Nucleus accumbens (tissue), 56 donors: Measurements from ENCODE around the gene AQP7.
A peak's percentile ranks its signal among the peaks of the same experiment; 100 is the strongest.
"Not testable (repeated sequence)": the region's sequence is repeated elsewhere in the genome, so short reads cannot be mapped to it uniquely, and the experiment has no call there.

Source experiments
- DNase-seq, 56 donors: peaks; one replicate each; lab custom pipeline; 2025; lab: John Stamatoyannopoulos, UW

The AQP7 gene

DNA sequence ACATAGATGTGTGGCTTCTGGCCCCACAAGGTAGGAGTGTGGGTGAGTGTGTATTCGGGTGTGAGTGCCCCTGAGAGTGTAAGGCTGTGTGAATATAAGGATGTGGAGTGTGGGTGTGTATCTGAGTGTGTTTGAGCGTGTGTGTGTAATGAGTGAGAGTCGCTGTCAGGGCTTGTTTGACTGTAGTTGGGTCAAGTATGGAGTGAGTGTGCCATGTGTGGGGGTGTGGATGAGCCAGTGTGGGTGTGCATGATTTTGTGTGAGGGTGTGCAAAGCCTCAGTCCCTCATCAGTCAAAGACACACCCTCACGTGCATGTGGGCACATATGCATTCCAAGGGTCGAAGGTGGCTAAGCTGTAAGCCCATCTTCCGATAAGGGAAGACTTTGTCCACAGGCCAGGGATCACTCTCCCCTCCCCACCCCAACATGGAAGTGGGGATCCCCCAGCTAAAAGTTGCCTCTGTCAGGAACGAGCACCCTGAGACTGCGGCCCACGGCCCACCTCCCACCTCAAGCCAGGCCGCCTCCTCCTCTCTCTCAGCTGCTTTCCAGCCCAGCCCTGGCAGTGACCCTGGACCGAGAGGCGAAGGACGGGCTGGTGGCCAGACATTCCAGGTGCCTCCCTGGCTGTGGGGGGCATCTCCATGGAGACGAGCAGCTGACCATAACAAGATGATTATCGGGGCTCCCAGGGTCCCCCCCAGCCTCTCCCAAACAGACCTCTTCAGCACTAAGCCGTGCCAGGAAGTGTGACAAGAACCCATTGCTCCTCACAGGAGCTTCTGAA lies 32.1 kb upstream of the AQP7 start:
- peak in 2 of 56 donors; percentile 9 to 10 for DNase-seq

DNA sequence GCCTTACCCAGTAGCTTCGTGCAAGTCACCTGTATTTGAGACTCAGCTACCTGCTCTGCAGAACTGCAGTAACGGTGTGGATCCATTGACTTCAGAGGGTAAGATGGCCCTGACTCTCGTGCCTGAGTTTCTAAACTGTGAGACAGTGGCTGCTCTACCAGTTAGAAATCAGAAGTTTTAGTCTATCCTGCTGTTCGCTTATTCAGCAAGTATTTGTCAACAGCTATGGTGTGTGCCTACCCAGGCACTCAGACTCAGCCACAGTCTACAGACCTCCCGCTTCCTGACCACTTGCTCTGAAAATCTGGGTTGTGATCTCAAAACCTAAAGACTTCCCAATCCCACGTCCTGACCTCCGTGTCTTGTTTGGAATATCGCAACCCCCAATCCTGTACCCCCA lies 31.5 kb upstream of the AQP7 start:
- DNase-seq, result no peak

DNA sequence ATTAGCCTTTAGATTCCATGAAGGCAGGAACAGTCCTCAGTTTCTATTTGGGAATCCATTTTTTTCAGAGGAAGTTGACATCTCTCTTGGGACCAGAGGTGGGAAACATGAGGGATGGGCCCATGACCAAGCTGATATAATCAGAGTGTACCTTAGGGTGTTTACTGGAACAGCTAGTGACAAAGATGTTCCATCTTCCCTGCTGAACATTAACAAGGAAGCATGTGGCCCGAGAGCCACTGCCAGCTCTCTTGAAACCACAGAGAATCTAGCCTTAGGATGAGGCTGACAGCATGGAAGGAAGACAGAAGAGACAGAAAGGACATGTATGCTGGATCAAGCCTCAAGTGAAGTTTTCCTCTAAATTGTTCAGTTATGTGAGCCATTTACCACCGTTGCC lies 29.1 kb upstream of the AQP7 start:
- DNase-seq, result no peak

DNA sequence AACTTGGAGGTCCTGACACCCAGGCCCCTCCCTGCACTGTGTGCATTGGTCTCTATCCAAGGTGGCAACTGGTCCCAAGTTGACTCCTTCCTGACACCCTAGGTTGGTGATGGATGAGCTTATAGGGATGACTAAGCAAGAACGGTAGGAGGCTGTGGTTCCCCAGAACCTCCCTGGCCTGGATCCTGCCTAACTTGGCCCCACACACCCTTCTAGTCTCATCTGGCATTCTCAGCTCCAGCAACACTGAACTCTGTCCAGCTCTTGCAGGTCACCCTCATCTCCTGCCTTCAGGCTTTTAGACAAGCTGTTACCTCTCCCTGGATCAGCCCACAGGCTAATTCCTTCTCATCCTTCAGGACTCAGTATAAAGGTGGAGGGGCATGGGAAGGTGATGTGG lies 28.6 kb upstream of the AQP7 start:
- DNase-seq, result no peak

DNA sequence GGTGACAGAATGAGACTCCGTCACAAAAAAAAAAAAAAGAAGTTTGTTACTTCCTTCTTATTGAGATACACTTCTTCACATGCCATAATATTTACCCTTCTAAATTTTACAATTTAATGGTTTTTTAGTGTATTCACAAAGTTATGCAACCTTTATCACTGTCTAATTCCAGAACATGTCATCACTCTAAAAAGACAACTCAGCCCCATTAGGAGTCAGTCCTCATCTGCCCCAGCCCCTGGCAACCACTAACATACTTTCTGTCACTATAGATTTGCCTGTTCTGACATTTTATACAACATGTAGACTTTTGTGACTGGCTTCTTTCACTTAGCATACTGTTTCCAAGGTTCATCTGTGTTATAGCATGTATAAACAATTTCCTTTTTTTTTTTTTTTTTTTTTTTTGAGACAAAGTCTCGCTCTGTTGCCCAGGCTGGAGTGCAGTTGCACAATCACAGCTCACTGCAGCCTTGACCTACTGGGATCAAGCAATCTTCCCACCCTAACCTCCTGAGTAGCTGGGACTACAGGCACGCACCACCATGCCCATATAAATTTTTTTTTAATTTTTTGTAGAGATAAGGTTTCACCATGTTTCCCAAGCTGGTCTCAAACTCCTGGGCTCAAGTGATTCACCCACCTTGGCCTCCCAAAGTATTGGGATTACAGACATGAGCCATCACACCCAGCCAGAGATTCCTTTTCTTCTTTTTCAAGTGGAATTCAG lies 27.1 kb upstream of the AQP7 start:
- no peak for DNase-seq

DNA sequence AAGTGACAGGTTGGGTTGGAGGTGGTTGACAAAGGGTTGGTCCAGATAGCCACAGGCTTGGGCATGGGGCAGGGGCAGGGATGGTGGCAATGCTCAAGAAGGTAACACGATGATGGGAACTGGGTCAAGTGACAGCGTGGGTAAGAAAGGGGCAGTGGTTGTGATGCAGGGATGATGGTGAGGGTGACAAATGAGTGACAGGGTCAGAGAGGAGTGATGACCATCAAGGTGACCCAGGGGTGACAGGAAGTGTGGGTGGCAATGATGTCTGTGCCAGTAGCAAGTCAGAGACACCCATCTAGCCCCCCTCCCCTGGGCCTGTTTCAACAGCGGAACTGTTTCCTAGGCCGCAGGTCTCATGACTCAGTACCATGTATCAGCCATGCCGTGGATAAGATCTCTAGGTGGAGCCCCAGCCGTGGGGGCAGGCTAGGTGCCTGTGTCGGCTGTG lies 24.5 kb upstream of the AQP7 start:
- DNase-seq, result no peak

DNA sequence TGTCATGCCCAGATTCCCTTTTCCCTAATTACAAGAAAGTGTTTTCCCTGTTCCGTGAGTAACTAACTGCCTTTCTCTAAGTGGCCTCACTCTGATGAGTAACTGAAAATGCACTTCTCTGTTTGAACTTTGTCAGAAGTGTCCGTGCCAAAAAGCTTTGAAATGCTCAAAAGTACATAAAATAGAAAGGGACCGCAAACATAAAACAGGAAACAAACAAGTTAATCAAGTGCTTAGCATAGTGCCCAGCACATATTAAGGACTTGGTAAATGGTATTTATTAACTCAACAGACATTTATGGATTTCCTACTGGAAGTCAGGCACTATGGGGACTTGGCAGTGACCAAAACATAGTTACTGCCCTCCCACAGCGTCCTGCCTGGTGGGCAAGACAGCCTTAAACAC lies 22.8 kb upstream of the AQP7 start:
- no peak for DNase-seq

DNA sequence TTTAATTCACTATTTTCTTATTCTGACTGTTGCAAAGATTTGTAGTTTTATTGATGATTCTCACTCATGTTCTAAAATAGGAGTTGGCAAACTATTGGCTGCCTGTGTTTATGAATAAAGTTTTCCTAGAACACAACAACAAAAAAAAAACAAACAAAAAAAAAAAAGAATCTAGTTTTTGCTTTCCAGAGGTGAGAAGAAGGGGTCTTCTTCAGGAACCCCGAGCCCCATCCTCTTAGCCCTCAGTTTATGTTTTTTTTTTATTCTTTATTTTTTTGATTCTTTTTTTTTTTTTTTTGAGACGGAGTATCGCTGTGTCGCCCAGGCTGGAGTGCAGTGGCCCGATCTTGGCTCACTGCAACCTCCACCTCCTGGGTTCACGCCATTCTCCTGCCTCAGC lies 22.1 kb upstream of the AQP7 start:
- DNase-seq, result not testable (repeated sequence)

DNA sequence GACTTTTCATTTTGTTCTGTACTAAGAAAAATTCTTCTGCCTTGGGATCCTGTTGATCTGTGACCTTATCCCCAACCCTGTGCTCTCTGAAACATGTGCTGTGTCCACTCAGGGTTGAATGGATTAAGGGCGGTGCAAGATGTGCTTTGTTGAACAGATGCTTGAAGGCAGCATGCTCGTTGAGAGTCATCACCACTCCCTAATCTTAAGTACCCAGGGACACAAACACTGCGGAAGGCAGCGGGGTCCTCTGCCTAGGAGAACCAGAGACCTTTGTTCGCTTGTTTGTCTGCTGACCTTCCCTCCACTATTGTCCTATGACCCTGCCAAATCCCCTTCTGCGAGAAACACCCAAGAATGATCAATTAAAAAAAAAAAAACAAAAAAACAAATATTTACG lies 21.7 kb upstream of the AQP7 start:
- not testable (repeated sequence) for DNase-seq

DNA sequence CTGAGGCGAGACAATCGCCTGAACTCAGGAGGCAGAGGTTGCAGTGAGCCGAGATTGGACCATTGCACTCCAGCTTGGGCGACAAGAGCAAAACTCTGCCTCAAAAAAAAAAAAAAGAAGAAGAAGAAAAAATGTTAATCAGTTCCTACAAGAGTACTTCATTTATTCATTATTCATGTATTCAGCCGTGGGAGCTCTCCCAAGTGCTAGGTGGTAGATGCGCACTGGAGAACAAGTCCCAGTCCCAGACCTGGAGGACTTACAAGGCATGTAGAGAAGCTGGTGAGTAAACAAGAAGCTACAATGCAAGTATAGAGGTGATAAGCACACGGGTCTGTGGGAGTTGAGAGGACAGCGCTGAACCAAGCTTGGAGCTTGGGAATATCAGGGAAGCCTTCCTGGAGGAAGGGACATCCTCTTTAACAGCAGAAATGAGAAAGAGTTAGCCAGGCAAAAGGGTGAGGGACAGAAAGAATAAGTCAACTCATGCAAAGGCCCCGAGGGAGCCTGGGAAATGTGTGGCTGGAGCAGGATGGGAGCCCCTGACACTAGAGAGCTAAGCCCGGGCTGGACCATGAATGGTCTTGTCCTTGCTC lies 17.4 kb upstream of the AQP7 start:
- no peak for DNase-seq

DNA sequence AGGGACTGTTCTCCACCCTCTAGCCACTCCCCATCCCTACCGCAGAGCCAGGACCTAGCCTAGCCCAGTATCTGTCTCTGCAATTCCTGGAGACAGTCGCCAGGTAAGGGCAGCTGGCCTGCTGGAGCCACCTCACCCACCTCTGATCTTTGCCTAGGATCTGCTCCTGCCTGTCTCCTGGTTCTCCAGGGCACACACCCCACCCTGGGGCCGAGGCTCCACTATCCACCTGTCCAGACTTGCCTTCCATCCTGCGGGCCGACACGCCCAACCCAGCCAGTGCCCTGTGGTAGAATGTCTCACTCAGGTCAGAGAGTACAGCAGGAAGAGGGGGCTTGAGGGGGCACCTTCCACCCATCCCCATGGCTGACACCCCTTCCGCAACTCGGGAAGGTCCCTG lies 15.7 kb upstream of the AQP7 start:
- DNase-seq, result no peak

DNA sequence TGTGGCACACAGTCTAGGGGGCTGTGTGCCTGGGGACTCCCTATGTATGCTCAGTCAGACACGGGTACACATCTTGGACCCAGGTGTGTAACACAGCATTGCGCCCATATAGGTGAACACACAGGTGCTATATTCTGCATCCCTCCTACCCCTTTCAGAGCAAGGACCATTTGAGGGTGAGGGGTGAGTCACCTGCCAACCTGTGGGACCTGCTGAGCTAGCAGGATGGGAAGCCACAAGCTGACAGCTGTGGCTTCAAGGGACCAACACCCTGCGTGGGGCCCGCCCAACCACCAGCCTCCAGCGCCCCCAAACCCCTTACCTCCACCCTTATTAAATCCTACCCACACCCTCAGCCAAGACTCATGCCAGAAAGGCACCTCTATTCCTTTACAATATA lies 14.6 kb upstream of the AQP7 start:
- DNase-seq, result no peak

DNA sequence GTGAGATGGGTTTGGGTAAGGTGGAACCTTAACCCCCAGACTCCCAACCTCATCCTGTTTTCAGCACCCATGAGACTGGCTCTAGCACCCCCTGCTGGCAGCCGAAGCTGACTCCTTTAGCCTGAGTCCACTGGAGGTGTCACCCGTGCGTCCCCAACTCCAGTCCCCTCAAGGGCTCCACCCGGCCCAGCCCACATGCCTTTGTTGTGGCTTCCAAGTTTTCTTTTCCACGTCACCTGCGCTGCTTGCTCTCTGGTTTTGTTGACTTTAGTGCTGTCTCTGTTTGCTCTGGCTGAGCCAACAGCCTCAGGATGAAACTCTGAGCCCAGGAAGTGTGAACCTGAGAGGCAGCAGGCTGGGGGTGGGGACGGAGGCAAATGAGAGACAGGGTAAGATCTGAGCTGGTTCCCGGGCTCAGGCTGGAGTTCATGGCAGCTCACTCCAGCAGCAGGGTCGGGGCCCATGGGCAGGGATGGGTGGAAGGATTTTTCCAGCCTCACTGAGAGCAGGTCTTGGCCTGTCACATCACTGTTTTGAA lies 13.2 kb upstream of the AQP7 start:
- DNase-seq, result peak in 25 of 56 donors; percentile 2 to 61 (median 9)

DNA sequence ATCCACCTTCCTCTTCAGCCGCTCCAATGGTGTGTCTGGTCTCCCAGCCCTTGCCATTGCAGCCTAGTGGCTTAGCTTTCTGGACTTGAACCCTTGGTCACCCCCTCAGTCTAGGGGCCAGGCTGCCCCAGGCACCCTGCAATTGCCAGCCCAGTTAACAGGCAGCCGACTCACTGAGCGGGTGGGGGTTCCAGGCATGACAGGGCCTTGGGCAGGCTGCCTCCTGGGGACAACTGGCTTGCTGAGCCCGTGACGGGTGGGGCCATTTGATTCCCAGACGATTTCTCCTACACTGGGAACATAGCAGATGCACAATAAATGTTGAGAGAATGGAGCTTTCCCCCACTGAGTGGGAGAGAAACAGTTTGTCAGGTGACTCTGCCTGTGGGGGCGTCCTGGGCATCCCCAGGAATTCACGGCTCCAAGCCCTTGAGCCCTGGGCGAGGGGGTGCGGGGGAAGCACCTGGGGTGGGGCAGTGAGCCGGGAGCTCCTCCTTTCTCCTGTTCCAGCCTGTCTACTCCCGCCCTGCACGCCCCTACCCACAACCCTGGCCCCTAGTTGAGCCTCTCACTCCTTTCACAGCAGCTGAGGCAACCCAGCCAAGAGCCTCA lies 12.6 kb upstream of the AQP7 start:
- DNase-seq, result no peak

DNA sequence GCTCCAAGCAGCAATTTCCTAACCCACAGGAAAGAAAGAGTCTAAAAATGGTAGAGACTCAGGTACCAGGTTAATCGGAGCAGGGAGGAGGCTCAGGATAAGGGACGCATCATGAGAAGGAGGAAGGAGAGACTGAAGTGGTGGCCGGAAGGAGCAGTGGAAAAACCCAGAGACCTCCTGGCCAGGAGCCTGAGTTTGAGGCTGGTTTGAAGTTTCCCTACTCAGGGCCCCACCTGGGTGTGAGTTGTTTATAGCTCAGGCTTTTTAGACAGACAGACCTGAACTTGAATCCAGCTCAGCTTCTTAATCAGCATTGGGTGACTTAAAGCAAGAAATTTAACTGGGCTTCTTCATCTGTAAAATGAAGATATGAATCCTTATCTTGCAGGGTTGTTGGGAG lies 11.9 kb upstream of the AQP7 start:
- no peak for DNase-seq

DNA sequence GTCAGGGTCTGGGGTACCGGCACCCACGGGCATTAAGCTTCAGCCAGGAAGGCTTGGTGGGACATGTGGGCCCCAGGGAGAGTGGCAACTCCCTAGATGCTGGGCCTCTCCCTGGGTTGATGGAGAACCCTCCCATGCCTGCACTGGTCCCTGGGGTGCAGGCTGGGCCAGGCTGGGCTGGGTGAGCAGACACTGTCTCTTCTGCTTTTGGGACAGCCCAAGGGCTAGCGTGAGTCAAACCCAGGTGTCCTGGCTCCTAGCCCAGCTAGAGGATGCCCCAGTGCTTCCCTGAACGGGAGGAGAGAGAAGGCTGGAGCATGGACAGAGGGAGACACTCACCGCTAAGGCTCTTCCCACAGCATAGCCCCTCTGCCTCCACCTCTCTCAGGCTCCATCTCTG lies 5.7 kb upstream of the AQP7 start:
- DNase-seq, result no peak

DNA sequence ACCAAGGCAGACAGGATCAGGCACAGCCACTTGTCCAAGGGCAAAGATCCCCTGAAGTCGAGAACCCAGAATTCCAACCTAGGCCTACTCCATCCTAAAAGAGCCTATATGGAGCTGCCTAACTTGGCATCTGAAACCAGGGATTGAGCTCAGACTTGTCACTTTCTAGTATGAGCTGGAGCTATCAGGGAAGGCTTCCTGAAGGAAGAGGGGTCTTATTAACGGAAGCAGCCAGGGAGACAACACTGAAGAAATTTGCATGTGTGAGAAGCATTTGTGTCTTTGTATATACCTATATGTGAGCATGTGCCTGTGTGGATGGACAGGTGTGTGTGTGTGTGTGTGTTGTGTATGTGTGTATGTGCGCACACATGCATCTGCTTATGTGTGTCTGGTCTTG lies 4.7 kb upstream of the AQP7 start:
- no peak for DNase-seq

DNA sequence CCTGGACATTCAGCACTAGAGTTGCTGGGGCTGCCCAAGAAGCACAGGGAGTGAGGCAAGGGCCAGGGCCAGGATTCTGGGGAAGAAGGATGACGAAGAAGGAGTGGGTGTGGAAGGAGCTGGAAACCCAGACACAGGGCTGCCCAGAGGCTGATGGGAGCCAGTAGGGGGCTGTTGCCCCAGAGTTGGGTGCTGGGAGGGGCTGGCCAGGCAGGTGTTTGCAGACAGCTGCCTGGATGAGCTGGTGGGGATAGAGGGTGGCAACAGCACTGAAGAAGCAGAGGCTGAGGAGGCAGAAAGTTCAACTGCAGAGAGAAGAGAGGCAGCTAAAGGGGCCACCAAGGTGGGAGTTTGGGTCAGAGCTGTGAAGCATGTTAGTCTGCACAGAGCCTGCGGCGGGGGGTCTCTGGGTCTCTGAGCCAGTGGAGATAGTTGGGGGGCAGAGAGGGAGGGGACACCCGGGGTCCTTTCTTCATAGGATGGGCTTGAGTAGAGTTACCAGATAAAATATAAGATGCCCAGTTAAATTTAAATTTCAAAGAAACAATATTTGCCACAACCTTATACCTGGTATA lies 2.5 kb upstream of the AQP7 start:
- DNase-seq, result no peak

DNA sequence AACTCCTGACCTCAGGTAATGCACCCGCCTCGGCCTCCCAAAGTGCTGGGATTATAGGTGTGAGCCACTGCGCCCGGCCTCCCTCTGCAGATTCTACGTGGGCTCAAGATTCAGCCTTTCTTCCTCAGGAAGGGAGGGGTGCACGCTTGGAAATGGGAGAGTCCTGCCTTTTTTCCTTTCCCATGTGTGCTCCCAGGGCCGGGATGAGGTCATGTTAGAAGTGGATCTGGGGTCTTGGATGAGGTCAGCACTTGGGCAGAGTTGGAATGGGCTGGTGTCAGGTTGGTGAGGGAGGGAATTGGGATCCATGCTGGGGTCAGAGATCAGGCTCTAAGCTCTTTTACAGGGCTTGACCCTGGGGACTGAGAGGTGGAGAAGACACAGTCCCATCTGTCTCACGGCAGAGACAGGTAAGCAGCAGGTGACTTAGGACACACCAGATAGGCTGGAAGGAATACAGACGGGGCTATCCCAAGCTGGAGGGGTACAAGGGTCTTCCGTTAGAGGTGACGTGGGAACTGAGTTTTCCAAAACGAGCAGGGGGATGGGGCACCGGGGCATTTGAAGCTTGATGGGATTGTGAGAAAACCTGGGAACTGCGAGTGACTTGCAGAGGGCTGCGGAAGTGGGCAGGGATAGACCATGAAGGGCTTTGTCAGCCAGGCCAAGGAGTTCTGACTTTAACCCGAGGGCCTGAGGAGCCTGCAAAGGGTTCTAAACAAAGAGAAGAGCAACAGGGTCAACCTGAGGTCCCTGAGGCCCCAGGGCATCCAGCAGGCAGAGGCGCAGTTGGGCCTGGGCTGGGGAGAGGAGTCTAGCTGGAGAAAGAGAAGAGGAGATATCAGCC lies 1.8 kb upstream of the AQP7 start:
- no peak for DNase-seq

DNA sequence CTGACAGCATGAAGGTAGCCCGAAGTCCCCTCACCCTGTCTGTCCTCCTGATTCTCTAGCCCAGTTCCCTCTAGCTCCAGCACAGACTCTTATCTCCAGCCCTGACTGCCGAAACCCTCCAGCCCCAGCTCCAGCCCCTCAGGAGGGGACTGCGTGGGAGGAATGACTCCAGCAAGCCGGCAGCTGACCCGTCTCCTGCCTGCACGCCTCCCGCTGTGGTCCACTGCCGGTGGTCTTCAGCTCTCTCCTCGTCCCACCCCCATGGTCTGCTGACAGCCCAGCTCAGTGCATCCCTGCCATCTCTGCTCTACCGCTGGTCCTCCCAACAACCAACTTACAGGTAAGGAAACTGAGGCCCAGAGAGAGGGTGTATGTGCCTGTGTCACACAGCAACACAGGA lies 559 bp downstream of the AQP7 start:
- not testable (repeated sequence) for DNase-seq
